DMS114 treated with DMSO at 0.1 percent for 48 hours (cell line): ENCODE data around the gene SERTAD2.

Experiments used
- DNase-seq: peaks from one replicate; lab custom pipeline; 2025; ENCODE audit not compliant: unreplicated experiment; lab: John Stamatoyannopoulos, UW

SERTAD2 gene

GRCh38 chr2:64677530-64677929, 23.8 kb upstream of the SERTAD2 start:
- DNase-seq: no peak

GRCh38 chr2:64675860-64676259, 22.1 kb upstream of the SERTAD2 start:
- no peak for DNase-seq

GRCh38 chr2:64672708-64673107, 19.0 kb upstream of the SERTAD2 start:
- DNase-seq: no peak

GRCh38 chr2:64670047-64670446, 16.3 kb upstream of the SERTAD2 start:
- no peak for DNase-seq

GRCh38 chr2:64669288-64669687, 15.6 kb upstream of the SERTAD2 start:
- no peak for DNase-seq

- DNase-seq: no peak
Measured at GRCh38 chr2:64668542-64668941, 14.8 kb upstream of the SERTAD2 start.

GRCh38 chr2:64667535-64667934, 13.8 kb upstream of the SERTAD2 start:
- no peak for DNase-seq

- no peak for DNase-seq
Measured at GRCh38 chr2:64666810-64667438, 13.2 kb upstream of the SERTAD2 start.

- no peak for DNase-seq
Measured at GRCh38 chr2:64665709-64666108, 12.0 kb upstream of the SERTAD2 start.

- no peak for DNase-seq
Measured at GRCh38 chr2:64663402-64663801, 9.7 kb upstream of the SERTAD2 start.

GRCh38 chr2:64661741-64662169, 8.0 kb upstream of the SERTAD2 start:
- no peak for DNase-seq

- no peak for DNase-seq
Measured at GRCh38 chr2:64659252-64659651, 5.5 kb upstream of the SERTAD2 start.

GRCh38 chr2:64658269-64658668, 4.6 kb upstream of the SERTAD2 start:
- DNase-seq: no peak

- DNase-seq: no peak
Measured at GRCh38 chr2:64657411-64657810, 3.7 kb upstream of the SERTAD2 start.

- DNase-seq: no peak
Measured at GRCh38 chr2:64656379-64656778, 2.7 kb upstream of the SERTAD2 start.

GRCh38 chr2:64655873-64656272, 2.2 kb upstream of the SERTAD2 start:
- DNase-seq: no peak

- no peak for DNase-seq
Measured at GRCh38 chr2:64655018-64655664, 1.4 kb upstream of the SERTAD2 start.

GRCh38 chr2:64654063-64654811, 524 bp upstream of the SERTAD2 start:
- peak; percentile 41 for DNase-seq

GRCh38 chr2:64652231-64653108, 1.2 kb downstream of the SERTAD2 start:
- DNase-seq: no peak

GRCh38 chr2:64651590-64651989, 2.1 kb downstream of the SERTAD2 start:
- DNase-seq: no peak

GRCh38 chr2:64650722-64651338, 2.9 kb downstream of the SERTAD2 start:
- no peak for DNase-seq
